Measurements from ENCODE around the gene GRK5.

DNA sequence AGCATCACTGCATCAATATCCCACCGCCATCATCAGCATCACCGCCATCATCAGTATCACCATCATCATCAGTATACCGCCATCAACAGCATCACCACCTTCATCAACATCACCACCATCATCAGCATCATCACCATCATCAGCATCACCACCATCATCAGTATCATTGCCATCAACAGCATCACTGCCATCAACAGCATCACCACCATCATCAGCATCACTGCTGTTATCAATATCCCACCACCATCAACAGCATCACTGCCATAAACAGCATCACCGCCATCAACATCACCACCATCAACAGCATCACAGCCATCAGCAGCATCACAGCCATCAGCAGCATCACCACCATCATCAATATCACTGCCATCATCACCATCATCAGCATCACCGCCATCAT is 219.3 kb downstream of the GRK5 start:
- TF ChIP-seq, protein P1, sequence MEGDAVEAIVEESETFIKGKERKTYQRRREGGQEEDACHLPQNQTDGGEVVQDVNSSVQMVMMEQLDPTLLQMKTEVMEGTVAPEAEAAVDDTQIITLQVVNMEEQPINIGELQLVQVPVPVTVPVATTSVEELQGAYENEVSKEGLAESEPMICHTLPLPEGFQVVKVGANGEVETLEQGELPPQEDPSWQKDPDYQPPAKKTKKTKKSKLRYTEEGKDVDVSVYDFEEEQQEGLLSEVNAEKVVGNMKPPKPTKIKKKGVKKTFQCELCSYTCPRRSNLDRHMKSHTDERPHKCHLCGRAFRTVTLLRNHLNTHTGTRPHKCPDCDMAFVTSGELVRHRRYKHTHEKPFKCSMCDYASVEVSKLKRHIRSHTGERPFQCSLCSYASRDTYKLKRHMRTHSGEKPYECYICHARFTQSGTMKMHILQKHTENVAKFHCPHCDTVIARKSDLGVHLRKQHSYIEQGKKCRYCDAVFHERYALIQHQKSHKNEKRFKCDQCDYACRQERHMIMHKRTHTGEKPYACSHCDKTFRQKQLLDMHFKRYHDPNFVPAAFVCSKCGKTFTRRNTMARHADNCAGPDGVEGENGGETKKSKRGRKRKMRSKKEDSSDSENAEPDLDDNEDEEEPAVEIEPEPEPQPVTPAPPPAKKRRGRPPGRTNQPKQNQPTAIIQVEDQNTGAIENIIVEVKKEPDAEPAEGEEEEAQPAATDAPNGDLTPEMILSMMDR (conservative IDR thresholded peaks at IDR 0.05; ENCODE audit: low read depth, low read length): no peak
- no peak for TF ChIP-seq EZH2 (IDR thresholded peaks at IDR 0.05; ENCODE audit: borderline replicate concordance, low read depth, low read length, poor library complexity, severe bottlenecking)
